HCT116 (cell line): ENCODE measurements around the gene PGLYRP3. TPM values are rescaled to one million over a fixed set of nuclear protein-coding genes. Genes with fewer than 3 reads are reported as not detected.

Source experiments
- ATAC-seq: fragments of 200-7000 bp; cut with Tn5 transposase; 2 replicates; pipeline ENCODE4 v1.9.1; 2020; ENCODE audit warnings: mild to moderate bottlenecking, moderate library complexity
- BruUV-seq: library from RNA; stranded (reverse); fragments of 400-500 nt; replicated peaks from 2 replicates; lab custom pipeline; 2021; lab: Mats Ljungman, UMichigan
- CTCF ChIA-PET: fragments of 300-600 bp; sonication (Branson Sonifier 250); formaldehyde crosslinking; loops from one replicate; lab custom pipeline; 2021; ENCODE audit warnings: antibody characterized with exemption; lab: Charles Lee
- POLR2A ChIA-PET: fragments of 300-600, 350-600 bp; sonication (Branson Sonifier 250); formaldehyde crosslinking; loops from one replicate; lab custom pipeline; 2021; ENCODE audit warnings: antibody characterized with exemption; lab: Charles Lee
- RAD21 ChIA-PET, 2 experiments: fragments of 300-600 bp; sonication (Branson Sonifier 250); formaldehyde crosslinking; loops; one replicate each; lab custom pipeline; 2023; ENCODE audit warnings: low total read pairs in 2 of 2; ENCODE audit not compliant: uncharacterized antibody in 2 of 2, unreplicated experiment in 2 of 2, low non-redundant PET in 1 of 2; lab: Charles Lee
- DNase-seq: peaks from one replicate; pipeline ENCODE4 v3.0.0-alpha.2; 2010; ENCODE audit warnings: low read depth, low spot score
- H2AFZ ChIP-seq: fragments of 200-600 bp; shearing (Covaris generic), sonication (generic); 2 replicates; pipeline ENCODE4 v1.6.1; 2017; ENCODE audit warnings: low read depth, mixed run types, mixed read lengths, antibody characterized with exemption, low read length; ENCODE audit not compliant: poor library complexity, severe bottlenecking
- H3K27ac ChIP-seq: 2 replicates; pipeline ENCODE4 v1.5.1; 2012; ENCODE audit warnings: low read depth, low read length
- H3K27me3 ChIP-seq: fragments of 200-600 bp; sonication (generic); 2 replicates; pipeline ENCODE4 v1.6.1; 2016; ENCODE audit warnings: mixed run types, low read length, mixed read lengths; ENCODE audit not compliant: insufficient read depth
- H3K36me3 ChIP-seq, 2 experiments: fragments of 200-500 bp in 1 of 2; fragments of 200-600 bp in 1 of 2; sonication (Bioruptor generic) in 1 of 2; sonication (generic) in 1 of 2; 2 replicates each; pipeline versions ENCODE4 v1.5.1 to v1.6.1; 2014 to 2016; ENCODE audit warnings: low read length in 2 of 2, inconsistent platforms in 1 of 2, mixed read lengths in 1 of 2, mixed run types in 1 of 2; ENCODE audit not compliant: insufficient read depth in 2 of 2, control insufficient read depth in 1 of 2
- H3K4me1 ChIP-seq, 2 experiments: fragments of 200-600 bp in 1 of 2; sonication (generic) in 1 of 2; 2 replicates each; pipeline versions ENCODE4 v1.5.1 to v1.6.1; 2012 to 2017; ENCODE audit warnings: low read length in 2 of 2, inconsistent platforms in 1 of 2, mild to moderate bottlenecking in 1 of 2, mixed read lengths in 1 of 2, mixed run types in 1 of 2, moderate library complexity in 1 of 2; ENCODE audit not compliant: insufficient read depth in 2 of 2, control insufficient read depth in 1 of 2
- H3K4me2 ChIP-seq: fragments of 200-600 bp; sonication (generic); 2 replicates; pipeline ENCODE4 v1.6.1; 2017; ENCODE audit warnings: mixed run types, low read length, mixed read lengths
- H3K4me3 ChIP-seq, 2 experiments: fragments of 200-600 bp in 1 of 2; sonication (generic) in 1 of 2; replicated peaks in 1 of 2; 2 replicates each; pipeline ENCODE4 v1.5.1; 2011 to 2016; ENCODE audit warnings: low read length in 2 of 2, control low read depth in 1 of 2, low read depth in 1 of 2, mild to moderate bottlenecking in 1 of 2, mixed read lengths in 1 of 2, mixed run types in 1 of 2
- H3K79me2 ChIP-seq: fragments of 200-600 bp; sonication (generic); 2 replicates; pipeline ENCODE4 v1.6.1; 2017; ENCODE audit warnings: mild to moderate bottlenecking, mixed run types, low read length, moderate library complexity, mixed read lengths; ENCODE audit not compliant: insufficient read depth
- H3K9ac ChIP-seq: fragments of 200-600 bp; sonication (generic); 2 replicates; pipeline ENCODE4 v1.6.1; 2016; ENCODE audit warnings: low read length, mixed read lengths
- H3K9me2 ChIP-seq: fragments of 200-600 bp; sonication (generic), shearing (Covaris generic); 2 replicates; pipeline ENCODE4 v1.6.1; 2017; ENCODE audit warnings: mixed run types, mild to moderate bottlenecking, moderate library complexity; ENCODE audit not compliant: insufficient read depth
- H3K9me3 ChIP-seq, 2 experiments: fragments of 200-500 bp in 1 of 2; fragments of 200-600 bp in 1 of 2; sonication (Bioruptor generic) in 1 of 2; sonication (generic) in 1 of 2; 2 replicates each; pipeline ENCODE4 v1.6.1; 2014 to 2017; ENCODE audit warnings: low read length in 2 of 2, mixed read lengths in 2 of 2, inconsistent platforms in 1 of 2, low read depth in 1 of 2, mild to moderate bottlenecking in 1 of 2, mixed run types in 1 of 2, moderate library complexity in 1 of 2; ENCODE audit not compliant: control insufficient read depth in 1 of 2, insufficient read depth in 1 of 2
- H4K20me1 ChIP-seq: fragments of 200-600 bp; sonication (generic), shearing (Covaris generic); 2 replicates; pipeline ENCODE4 v1.6.1; 2017; ENCODE audit warnings: mixed run types, mild to moderate bottlenecking, moderate library complexity; ENCODE audit not compliant: insufficient read depth
- CBX3 ChIP-seq: IDR thresholded peaks from 2 replicates; pipeline ENCODE4 v1.6.1; 2012; ENCODE audit warnings: low read depth
- CEBPB ChIP-seq: IDR thresholded peaks from 2 replicates; pipeline ENCODE4 v1.6.1; 2012; ENCODE audit warnings: low read depth
- EGR1 ChIP-seq: IDR thresholded peaks from 2 replicates; pipeline ENCODE4 v1.6.1; 2012; ENCODE audit warnings: low read depth
- ELF1 ChIP-seq: IDR thresholded peaks from 2 replicates; pipeline ENCODE4 v1.6.1; 2012; ENCODE audit warnings: low read depth, borderline replicate concordance
- JUND ChIP-seq: IDR thresholded peaks from 2 replicates; pipeline ENCODE4 v1.6.1; 2012
- RAD21 ChIP-seq: IDR thresholded peaks from 2 replicates; pipeline ENCODE4 v1.6.1; 2012; ENCODE audit warnings: low read depth, mild to moderate bottlenecking
- SP1 ChIP-seq: IDR thresholded peaks from 2 replicates; pipeline ENCODE4 v1.6.1; 2012; ENCODE audit warnings: low read depth
- SRF ChIP-seq: IDR thresholded peaks from 2 replicates; pipeline ENCODE4 v1.6.1; 2012; ENCODE audit warnings: low read depth
- ZFX ChIP-seq: fragments of 450-650 bp; IDR thresholded peaks from 2 replicates; pipeline ENCODE4 v1.6.1; 2017
- intact Hi-C: fragments of 100-400 bp; cut with micrococcal nuclease; formaldehyde crosslinking; loops from 2 replicates; pipeline ENCODE4 v1.10.0; 2022
- total RNA-seq: library from RNA; stranded (reverse); gene quantifications from one replicate; pipeline ENCODE4 v1.2.1, GENCODE V29; 2021; ENCODE audit not compliant: unreplicated experiment
- TF ChIP-seq, protein P1 (sequence below), 3 experiments: fragments of 200-600 bp in 1 of 3; sonication (generic) in 1 of 3; IDR thresholded peaks in 2 of 3; conservative IDR thresholded peaks in 1 of 3; 2 replicates each; pipeline ENCODE4 v1.5.1; 2012 to 2017; ENCODE audit warnings: low read depth in 2 of 3, low read length in 2 of 3, antibody characterized with exemption in 1 of 3, borderline replicate concordance in 1 of 3, control low read depth in 1 of 3, mild to moderate bottlenecking in 1 of 3, mixed read lengths in 1 of 3, mixed run types in 1 of 3, moderate library complexity in 1 of 3; ENCODE audit not compliant: insufficient read depth in 1 of 3
- TF ChIP-seq, protein P2 (sequence below): IDR thresholded peaks from 2 replicates; pipeline ENCODE4 v1.6.1; 2012
- TF ChIP-seq, protein P3 (sequence below): IDR thresholded peaks from 2 replicates; pipeline ENCODE4 v1.6.1; 2012

The PGLYRP3 gene
- total RNA-seq, 1 experiment from 2014 or later, result not detected

DNA sequence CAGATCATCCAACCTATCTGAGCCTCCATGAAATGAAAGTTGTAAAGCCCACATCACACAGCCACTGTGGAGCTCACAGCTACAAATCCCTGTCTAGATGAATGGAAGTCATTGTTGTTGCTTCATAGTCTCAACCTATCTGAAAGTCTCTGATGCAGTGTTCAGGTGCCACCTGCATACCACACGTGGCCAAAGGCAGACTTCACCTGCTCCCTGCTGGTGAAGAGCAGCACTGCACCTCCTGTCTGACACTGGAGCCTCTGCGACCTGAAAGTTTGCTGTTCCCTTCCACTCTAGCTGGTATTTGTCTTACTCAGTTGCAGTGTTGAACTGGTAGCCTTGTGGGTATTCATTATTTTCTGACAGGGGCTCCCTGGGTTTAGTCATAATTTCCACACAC is 34.9 kb downstream of the PGLYRP3 start:
- Histone ChIP-seq H2AFZ (no peak overlapping the region), H3K9me3 (no peaks in the 10 kb centered on the region), H3K4me2 (no peak overlapping the region), H3K9me2 (no peaks in the 10 kb centered on the region), H4K20me1 (no peaks in the 10 kb centered on the region), H3K9ac (no peak overlapping the region), H3K36me3 (no peaks in the 10 kb centered on the region), H3K27ac (no peak overlapping the region), H3K4me3 (no peak overlapping the region), H3K79me2 (no peaks in the 10 kb centered on the region), H3K4me1 (no peaks in the 10 kb centered on the region), H3K27me3 (peaks cover 20% of the 10 kb centered on the region; the same call in 1 of the 2 replicates)
- DNase-seq (peak; percentile 66), ATAC-seq (peak; percentile 100)
- ChIA-PET POLR2A (no interaction called here), CTCF (interaction anchor here (1.0 to 1.2 kb wide), 3 partner anchors 10 to 408 kb away, joined by 3 to 5 read pairs (median 3); no protein-coding TSS in a partner anchor), RAD21 (no interaction called here)
- TF ChIP-seq EGR1, result no peak
- TF ChIP-seq, protein P1, sequence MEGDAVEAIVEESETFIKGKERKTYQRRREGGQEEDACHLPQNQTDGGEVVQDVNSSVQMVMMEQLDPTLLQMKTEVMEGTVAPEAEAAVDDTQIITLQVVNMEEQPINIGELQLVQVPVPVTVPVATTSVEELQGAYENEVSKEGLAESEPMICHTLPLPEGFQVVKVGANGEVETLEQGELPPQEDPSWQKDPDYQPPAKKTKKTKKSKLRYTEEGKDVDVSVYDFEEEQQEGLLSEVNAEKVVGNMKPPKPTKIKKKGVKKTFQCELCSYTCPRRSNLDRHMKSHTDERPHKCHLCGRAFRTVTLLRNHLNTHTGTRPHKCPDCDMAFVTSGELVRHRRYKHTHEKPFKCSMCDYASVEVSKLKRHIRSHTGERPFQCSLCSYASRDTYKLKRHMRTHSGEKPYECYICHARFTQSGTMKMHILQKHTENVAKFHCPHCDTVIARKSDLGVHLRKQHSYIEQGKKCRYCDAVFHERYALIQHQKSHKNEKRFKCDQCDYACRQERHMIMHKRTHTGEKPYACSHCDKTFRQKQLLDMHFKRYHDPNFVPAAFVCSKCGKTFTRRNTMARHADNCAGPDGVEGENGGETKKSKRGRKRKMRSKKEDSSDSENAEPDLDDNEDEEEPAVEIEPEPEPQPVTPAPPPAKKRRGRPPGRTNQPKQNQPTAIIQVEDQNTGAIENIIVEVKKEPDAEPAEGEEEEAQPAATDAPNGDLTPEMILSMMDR (IDR thresholded peaks at IDR 0.05 in 2 of 3, conservative IDR thresholded peaks at IDR 0.05 in 1 of 3; ENCODE audit: borderline replicate concordance in 1 of 3, insufficient read depth in 1 of 3, low read depth in 2 of 3, low read length in 2 of 3), result peak; percentile 58 to 93 (median 89); a peak in 5 of 6 replicates
- TF ChIP-seq RAD21, result peak; percentile 71
- TF ChIP-seq SRF, result no peak
- TF ChIP-seq, protein P2, sequence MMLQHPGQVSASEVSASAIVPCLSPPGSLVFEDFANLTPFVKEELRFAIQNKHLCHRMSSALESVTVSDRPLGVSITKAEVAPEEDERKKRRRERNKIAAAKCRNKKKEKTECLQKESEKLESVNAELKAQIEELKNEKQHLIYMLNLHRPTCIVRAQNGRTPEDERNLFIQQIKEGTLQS, result no peak
- TF ChIP-seq, protein P3, sequence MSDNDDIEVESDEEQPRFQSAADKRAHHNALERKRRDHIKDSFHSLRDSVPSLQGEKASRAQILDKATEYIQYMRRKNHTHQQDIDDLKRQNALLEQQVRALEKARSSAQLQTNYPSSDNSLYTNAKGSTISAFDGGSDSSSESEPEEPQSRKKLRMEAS, result peak; percentile 80
- peak; percentile 77; the same call in 1 of the 2 replicates for TF ChIP-seq CBX3
- intact Hi-C loops, result loop anchor here (2.0 to 5.0 kb wide), 3 partner anchors 41 to 623 kb away; no protein-coding TSS in a partner anchor
- no TSS peak for BruUV-seq

DNA sequence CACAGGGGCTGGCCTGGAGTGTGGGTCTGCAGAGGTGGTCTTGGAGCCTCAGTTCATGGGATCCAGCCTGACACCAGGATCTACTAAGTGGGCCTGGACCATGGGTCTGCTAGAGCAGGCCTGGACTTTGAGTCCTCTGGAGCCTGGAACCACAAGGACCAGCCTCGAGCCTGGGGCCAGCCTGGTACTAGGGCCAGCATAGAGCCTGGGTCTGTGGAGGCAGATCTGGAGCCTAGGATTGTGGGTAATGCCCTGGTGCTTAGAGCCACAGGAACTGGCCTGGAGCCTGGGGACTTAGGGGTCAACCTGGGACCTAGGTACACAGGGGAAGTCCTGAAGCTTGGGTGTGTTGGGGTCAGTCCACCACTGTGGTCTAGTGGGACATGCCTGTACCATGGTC is 40.6 kb downstream of the PGLYRP3 start:
- no peaks in the 10 kb centered on the region for H3K9me3 ChIP-seq
- no peaks in the 10 kb centered on the region for H3K36me3 ChIP-seq
- ATAC-seq, result no peak
- no peaks in the 10 kb centered on the region for H3K9me2 ChIP-seq
- ChIA-PET POLR2A (no interaction called here), RAD21 (no interaction called here), CTCF (no interaction called here)
- H3K4me3 ChIP-seq, result no peak overlapping the region
- H3K4me2 ChIP-seq, result no peak overlapping the region
- no peaks in the 10 kb centered on the region; the same call in 1 of the 2 replicates for H3K27me3 ChIP-seq
- H2AFZ ChIP-seq, result no peak overlapping the region
- H3K79me2 ChIP-seq, result no peaks in the 10 kb centered on the region
- H3K9ac ChIP-seq, result no peak overlapping the region
- H3K27ac ChIP-seq, result no peak overlapping the region
- no peaks in the 10 kb centered on the region for H3K4me1 ChIP-seq
- intact Hi-C loops, result no loop called here
- no peak for DNase-seq
- H4K20me1 ChIP-seq, result no peaks in the 10 kb centered on the region
- no TSS peak for BruUV-seq
- TF ChIP-seq JUND, result no peak
- no peak for TF ChIP-seq CEBPB
- no peak for TF ChIP-seq ZFX
- no peak for TF ChIP-seq ELF1
- no peak for TF ChIP-seq SP1
- TF ChIP-seq, protein P3, result no peak
- TF ChIP-seq EGR1, result no peak
